HG03521 (cell line): Measurements from ENCODE around the gene CNST.

Experiments
- ATAC-seq: cut with Tn5 transposase; IDR thresholded peaks from one replicate; pipeline ENCODE4 v1.9.1; 2021; ENCODE audit warnings: mild to moderate bottlenecking, moderate library complexity; ENCODE audit not compliant: unreplicated experiment

Gene CNST

GRCh38 chr1:246566128-246566812 lies at the start of gene CNST, which contains the start of gene TFB2M:
Gene CNST (plus strand): TSS chr1:246566456. CDS start chr1:246591563, 25,107 bp downstream.
Gene TFB2M (minus strand): TSS chr1:246566261. CDS start chr1:246566138, 123 bp downstream.
- ATAC-seq = peak; percentile 95

DNA sequence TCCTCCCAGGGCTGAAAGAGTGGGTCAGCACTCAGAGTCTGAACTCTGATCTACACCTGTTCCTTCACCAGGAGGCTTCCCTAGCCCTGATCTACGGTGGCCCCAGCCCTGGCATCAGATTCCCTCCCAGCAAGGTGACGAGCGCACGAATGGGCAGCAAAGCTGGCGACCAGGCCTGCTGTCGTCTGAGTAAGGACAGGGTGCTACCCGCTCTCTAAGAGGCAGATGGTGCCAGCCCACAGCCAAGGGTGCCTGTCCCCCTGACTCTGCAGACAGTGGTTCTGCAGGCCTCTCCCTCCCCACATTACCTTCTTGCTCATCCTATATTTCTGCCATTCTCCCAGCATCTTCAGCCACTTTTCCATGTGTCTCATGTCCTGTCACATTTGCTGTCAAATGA lies 48.9 kb upstream of the CNST start:
- no peak for ATAC-seq

- no peak for ATAC-seq
Observed at GRCh38 chr1:246518456-246519205, 47.6 kb upstream of the CNST start.

GRCh38 chr1:246519514-246519913 lies 46.7 kb upstream of the CNST start:
- no peak for ATAC-seq

DNA sequence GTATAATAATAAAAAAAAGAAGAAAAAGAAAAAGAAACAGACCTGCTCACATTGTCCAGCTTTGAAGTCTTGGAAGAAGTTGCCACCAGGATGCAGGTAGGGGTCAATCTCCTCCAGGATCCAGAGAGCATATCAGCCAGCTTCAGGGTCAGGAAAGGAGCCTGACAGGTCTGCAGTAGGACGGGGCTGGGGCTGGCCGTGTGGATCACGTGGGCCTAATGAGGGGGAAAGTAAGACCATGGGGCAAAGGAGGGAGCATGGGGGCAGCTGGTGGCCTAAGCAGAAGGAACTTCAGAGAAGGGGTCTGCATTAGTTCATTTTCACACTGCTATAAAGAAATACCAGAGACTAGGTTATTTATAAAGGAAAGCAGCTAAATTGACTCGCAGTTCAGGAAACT lies 39.9 kb upstream of the CNST start:
- ATAC-seq = no peak

DNA sequence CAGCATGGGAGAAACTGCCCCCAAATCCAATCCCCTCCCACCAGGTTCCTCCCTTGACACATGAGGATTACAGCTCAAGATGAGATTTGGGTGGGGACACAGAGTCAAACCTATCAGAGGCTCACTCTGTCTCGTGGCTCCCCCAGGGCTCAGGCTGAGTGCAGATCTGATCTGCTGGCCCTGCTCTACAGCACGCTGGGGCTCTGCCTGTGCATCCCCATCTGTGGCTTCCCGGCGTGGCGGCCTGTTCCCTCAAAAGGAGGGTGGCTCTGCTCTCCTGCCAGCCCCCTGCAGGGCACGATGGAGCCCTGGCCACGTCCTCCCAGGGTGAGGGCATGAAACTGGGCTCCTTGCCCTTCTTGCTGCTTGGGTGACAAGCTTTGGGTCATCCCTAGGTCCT lies 39.3 kb upstream of the CNST start:
- ATAC-seq = no peak

DNA sequence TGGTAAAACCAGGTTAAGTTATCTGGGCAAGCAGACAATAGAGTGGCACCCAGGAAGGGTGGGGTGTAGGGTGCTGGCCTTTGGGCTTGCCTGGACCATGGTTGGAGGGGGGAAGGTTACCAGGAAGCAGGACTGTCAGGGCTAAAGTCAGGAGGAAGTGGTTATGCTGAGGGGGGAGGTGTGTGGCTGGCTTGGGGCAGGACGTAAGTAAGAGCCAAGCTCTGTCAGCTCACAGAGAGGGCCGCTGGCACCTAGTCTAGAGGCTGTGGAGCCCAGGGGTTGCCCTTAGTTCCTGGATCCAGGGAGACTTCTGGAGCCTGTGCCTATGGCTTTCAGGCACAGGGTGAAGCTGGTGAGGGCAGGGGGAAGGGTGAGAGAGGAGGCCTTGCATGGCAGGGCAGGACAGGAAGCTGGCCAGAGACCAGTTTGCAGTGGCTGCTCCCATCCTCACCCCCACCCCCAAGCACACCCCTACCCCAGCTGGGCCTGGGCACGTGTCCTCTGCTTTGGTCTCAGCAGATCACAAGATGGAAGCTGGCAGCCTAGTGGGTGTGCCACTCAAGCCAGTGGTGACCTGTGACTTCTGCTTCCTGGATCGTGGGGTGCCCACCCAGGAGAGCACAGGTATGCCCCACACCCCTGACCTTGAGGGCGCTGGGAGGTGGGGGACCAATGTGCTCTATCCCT lies 38.7 kb upstream of the CNST start:
- peak; percentile 63 for ATAC-seq

DNA sequence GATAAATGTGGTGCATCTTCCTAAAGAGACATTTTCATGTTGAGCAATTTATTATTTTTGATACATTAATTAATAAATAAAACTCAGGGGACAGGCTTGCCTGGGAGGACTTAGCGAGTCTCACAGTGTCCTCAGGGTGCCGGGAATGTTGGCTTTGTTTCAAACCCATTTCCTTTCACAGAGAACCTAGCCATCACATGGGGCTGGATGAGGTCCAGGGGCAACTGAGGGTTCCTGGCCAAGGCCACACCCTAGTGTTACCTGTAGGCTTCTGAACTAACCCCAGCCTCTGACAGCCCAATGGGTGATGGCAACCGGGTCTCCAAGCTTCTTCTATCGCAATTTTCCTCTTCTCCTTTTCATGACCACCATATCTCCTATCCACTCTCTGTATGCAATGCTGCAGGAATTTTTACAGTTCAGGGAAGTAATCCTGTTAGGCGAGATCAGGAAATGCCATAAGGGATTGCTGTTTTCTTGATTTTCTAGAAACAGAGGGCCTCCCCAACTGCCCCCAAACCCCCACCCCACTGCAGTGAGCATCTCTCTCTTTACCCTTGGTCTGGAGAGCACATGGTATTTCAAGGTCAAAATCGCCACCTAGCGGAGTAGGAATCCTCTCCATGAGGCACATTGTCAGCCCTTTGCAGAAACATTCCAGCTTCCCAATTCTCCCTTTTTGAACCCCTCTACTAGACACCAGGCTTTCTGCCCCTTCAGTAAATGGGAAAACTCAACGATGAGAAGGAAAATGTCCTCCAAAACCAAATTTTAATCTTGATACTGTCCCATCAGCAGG lies 37.1 kb upstream of the CNST start:
- ATAC-seq = no peak

DNA sequence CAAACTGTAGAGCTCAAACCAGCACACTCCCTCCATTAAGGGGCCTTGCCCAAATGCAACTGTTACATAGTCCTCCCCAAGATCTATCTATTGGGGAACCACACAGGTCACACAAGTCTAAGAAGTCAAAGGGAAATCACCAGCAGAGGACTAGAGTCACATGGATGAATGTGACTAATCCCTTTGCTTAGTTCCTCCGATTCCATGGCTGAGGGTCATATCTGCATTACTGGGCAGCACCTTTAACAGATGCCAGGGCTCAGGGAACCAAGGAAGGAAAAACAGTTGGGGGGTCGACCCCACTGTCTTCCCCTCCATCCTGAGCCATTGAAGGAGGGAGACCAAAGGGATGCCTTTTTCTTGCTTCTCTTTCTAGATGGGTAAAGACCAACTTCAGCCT lies 35.8 kb upstream of the CNST start:
- ATAC-seq = no peak

DNA sequence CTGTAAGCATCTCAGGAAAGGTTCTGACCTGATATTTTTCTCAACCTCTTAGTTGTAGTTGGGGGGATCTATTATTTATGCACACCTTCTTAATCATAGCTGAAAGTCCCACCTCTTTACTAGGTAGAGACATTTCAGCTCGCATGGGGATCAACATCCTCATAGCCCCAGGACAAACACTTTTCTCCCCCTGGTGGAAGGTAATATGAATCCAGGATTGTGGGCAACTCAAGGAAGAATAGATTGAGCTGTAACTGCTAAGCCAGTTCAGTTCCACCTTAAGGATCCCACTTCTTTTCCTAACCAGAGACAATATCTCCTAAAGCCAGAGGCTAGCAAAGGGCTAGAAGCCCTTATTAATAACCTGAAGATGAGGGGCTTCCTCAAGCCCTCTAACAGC lies 33.7 kb upstream of the CNST start:
- ATAC-seq = no peak

DNA sequence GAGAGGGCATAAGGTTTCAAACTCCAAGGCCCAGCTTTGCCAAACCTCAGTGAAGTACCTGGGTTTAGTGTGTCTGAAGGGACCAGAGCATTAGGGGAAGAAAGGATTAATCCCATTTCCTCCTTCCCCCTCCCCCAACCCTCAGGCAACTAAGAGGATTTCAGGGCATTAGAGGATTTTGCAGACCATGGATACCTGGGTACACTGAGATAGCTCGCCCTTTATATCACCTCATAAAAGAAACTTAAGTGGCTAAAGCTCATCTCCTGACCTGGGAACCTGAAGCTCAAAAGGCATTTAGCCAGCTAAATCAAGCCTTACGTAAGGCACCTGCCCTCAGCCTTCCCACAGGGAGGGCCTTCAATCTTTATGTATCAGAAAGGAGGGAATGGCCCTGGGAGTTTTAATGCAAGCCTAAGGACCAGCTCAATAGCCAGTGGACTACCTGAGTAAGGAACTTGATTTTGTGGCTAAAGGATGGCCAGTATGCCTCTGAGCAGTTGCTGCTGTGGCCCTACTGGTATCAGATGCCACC lies 32.8 kb upstream of the CNST start:
- ATAC-seq = no peak

- ATAC-seq = no peak
Observed at GRCh38 chr1:246534114-246534513, 32.1 kb upstream of the CNST start.

DNA sequence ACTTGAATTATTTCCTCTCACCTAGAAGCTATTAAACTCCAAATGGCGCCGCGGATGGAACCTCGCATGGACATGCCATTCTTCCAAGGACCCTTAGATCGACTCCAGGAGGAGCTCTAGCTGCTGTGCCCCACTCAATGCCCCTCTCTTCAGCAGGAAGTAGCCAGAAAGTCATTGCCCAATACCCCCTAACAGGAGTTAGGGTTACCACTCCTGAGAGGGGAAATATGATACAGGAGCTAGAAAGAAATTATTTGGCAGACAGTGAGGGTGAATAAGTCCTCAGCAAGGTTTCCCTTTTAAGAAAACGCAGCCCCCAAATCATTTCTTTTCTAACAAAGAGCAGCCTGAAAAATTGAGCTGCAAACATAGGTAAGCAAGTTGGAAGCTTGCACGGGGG lies 28.8 kb upstream of the CNST start:
- ATAC-seq = no peak

DNA sequence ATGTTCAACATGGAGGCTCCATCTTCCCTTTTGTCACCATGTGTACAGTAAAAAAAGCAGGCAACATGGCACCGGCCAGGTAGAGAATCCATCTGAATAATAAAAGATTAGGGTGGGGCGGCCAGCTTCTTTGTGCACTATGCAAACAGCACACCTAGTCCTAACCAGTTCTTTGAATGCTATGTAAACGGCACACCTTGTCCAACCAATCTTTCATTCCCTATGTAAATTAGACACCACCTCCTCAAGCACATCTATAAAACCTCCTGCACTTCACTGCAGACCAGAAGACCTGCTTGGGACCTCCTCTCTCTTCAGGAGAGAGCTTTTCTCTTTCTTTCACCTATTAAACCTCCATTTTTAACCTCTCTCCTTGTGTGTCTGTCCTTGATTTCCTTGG lies 28.4 kb upstream of the CNST start:
- no peak for ATAC-seq

- no peak for ATAC-seq
Observed at GRCh38 chr1:246540738-246541491, 25.3 kb upstream of the CNST start.

- ATAC-seq = no peak
Observed at GRCh38 chr1:246544001-246544400, 22.3 kb upstream of the CNST start.

DNA sequence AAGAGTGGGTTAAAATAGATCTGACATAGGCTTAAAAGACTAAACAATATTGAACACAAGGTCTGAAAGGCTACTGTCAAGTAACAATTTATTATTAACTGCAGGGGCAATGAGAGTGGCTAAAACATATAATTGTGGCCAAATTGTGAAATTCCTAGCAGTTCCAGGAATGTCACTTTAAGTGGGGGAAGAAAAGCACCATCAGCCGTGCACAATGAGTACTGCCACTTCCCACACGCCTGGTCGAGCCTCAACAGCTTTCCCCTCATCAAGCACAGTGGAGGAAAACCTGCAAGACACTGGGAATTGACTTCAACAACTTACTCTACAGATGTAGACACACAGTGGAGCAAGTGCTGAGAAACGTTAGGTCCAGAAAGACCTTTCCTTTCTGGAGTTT lies 16.6 kb upstream of the CNST start:
- no peak for ATAC-seq

DNA sequence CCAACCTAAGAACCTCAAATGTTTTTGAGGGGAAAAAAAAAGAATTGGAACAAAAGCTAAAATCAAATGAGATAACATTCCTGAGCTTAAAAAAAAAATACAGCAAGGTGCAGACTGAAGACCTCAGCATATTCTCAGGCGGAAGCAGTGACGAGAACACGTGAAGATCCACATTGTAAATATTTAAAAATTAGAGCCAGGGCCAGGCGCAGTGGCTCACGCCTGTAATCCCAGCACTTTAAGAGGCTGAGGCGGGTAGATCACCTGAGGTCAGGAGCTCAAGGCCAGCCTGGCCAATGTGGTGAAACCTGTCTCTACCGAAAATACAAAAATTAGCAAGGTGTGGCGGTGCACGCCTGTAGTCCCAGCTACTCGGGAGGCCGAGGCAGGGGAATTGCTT lies 15.9 kb upstream of the CNST start:
- no peak for ATAC-seq

DNA sequence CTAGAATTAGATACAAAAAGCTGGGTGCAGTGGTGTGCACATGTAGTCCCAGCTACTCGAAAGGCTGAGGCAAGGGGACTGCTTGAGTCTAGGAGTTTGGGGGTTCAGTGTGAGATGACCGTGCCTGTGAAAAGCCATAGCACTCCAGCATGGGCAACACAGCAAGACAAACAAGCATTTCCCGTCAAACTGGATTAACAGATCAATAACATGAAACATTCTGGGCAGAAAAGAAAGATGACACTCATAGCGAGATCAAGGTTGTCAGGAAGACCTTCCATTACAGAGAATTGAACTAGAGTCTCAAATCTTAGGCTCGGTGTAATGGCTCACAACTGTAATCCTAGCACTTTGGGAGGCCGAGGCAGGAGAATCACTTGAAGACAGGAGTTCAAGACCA lies 14.1 kb upstream of the CNST start:
- ATAC-seq = no peak

DNA sequence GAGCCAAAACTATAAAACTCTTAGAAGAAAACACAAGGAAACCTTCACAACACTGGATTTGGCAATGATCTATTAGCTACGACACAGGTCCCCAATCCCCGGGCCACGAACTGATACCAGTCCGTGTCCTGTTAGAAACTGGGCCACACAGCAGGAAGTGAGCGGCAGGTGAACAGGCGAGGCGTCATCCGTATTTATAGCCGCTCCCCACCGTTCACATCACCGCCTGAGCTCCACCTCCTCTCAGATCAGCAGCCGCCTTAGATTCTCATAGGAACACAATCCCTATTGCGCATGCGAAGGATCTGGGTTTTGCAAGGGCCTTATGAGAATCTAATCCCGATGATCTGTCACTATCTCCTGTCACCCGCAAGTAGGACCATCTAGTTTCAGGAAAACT lies 12.1 kb upstream of the CNST start:
- no peak for ATAC-seq
